Measurements from ENCODE around the gene PARVB.

The PARVB gene

GRCh38 chr22:44030051-44030701 is 6.1 kb downstream of the PARVB start:
- no peak for DNase-seq (ENCODE audit: low spot score in 2 of 2)
- no peak overlapping the region for H3K27ac Mint-ChIP-seq
- H3K4me1 Mint-ChIP-seq: peaks cover 44% of the 10 kb centered on the region
- H3K36me3 Mint-ChIP-seq: peaks cover 11% of the 10 kb centered on the region
- ATAC-seq: no peak
- no peak overlapping the region for H3K4me3 Mint-ChIP-seq
- H3K9me3 Mint-ChIP-seq: no peaks in the 10 kb centered on the region

DNA sequence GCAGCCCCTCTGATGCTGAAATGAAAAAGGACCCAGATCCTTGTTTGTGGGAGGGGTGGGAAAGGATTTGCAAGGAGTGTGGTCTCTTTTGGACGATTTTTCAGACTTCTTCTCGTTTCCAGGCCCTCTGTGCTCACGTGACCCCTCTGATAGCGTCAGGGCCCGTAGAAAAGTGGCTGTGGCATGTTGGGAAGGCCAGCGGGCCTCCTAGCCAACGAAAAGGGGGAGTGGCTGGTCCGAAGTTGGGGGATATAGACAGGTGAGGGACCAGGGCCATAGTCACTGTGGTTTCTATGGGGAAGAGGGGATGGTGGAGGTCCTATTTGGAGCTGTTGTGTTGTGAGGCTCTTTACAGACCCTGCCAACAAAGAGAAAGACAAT is 6.6 kb downstream of the PARVB start:
- Mint-ChIP-seq H3K4me1 (peaks cover 39% of the 10 kb centered on the region), H3K9me3 (no peaks in the 10 kb centered on the region), H3K27ac (no peak overlapping the region), H3K36me3 (peaks cover 11% of the 10 kb centered on the region), H3K4me3 (no peak overlapping the region)
- ATAC-seq (no peak), DNase-seq (ENCODE audit: low spot score in 2 of 2) (no peak)

DNA sequence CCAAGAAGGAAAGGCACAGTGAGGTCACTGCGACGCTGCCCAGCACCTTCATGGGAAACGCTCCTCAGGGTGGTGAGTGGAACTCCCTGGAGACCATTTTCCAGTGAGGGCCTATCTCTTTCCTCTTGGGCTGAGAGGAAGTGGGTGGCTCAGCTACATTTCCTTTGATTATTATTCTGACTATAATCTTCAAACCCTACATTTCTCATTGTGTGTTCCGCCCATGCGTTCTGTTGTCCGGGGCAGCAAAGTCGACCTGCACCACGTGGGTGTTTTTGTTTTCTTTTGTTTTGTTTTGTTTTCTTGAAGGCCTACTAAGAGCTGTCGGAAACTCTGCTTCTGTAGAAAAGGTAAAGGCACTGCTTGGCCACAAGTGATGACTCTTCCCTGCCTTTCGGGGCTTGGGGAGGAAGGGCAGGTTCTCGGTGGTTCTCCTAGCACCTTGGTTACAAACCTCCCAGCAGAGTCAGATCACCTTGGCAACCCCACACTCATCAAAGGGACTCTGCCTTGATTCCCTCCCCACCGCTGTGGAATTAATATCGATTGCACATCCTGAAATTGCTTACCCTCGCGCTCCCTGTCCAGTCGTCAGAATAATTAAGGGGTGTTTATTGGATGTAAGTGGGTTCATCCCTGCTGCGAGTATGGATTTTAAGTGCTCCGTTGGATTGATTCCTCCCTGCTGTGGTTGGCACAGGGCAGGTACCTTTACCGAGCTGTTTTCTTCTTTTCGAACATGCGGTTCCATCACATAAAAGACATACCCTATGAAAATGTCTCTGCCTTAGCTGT is 7.3 kb downstream of the PARVB start:
- H3K4me1 Mint-ChIP-seq: peaks cover 32% of the 10 kb centered on the region
- ATAC-seq: peak; percentile 64
- H3K9me3 Mint-ChIP-seq: no peaks in the 10 kb centered on the region
- DNase-seq (ENCODE audit: low spot score in 2 of 2): no peak
- no peak overlapping the region for H3K27ac Mint-ChIP-seq
- H3K4me3 Mint-ChIP-seq: peak overlapping the region; percentile 2
- peaks cover 10% of the 10 kb centered on the region for H3K36me3 Mint-ChIP-seq

GRCh38 chr22:44032126-44032730 is 8.1 kb downstream of the PARVB start:
- H3K4me1 Mint-ChIP-seq: peaks cover 24% of the 10 kb centered on the region

GRCh38 chr22:44033287-44033686 is 9.2 kb downstream of the PARVB start:
- Mint-ChIP-seq H3K27ac (no peak overlapping the region), H3K4me3 (no peak overlapping the region), H3K36me3 (no peaks in the 10 kb centered on the region), H3K9me3 (no peaks in the 10 kb centered on the region), H3K4me1 (peaks cover 23% of the 10 kb centered on the region)
- DNase-seq (ENCODE audit: low spot score in 2 of 2) (no peak), ATAC-seq (no peak)

More at GRCh38 chr22:44032126-44032730, 8.1 kb downstream of the PARVB start:
- no peak overlapping the region for H3K27ac Mint-ChIP-seq
- ATAC-seq (no peak), DNase-seq (ENCODE audit: low spot score in 2 of 2) (no peak)
- no peaks in the 10 kb centered on the region for H3K9me3 Mint-ChIP-seq
- H3K36me3 Mint-ChIP-seq: peaks cover 1% of the 10 kb centered on the region
- H3K4me3 Mint-ChIP-seq: no peak overlapping the region

GRCh38 chr22:44033694-44034093 is 9.6 kb downstream of the PARVB start:
- no peak for ATAC-seq
- no peak overlapping the region for H3K27ac Mint-ChIP-seq

DNA sequence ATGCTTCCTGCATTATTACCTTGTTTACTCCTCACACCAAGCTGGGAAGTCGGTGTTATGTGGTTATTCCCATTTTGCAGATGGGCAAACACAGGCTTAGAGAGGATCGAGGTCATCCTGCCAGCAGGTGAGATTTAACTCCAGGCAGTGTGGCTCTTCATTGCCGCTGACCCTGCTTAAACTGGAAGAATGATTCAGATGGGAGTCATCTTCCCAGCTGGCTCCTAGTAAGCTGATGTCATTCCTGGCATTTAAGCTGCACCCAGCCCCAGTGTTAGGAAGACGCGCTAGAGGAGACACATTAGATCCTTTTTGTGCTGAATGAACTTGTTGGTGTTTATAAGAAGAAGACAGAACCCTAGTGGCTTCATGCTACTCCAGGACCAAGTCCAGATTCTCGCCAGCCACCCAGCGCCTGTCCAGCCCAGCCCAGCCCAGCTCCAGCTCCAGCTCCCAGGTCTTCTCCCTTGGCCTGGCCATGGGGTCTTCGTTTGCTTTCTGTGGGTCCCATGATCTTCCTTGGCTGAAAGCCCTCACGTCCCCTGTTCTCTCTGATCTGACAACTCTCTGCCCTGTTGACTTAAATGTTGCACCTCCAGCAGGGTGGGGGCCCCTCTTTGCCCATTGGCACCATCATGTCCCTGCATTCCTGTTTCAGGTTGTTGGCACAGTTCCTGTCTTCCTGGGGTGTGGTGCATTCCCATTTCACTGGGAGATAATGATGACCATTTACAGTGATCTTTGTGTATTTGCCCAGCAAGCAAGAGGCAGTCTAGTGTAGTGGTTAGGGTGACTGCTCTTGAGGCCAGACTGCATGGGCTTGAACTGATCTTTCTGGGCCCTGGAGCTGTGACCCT is 13.6 kb downstream of the PARVB start:
- H3K27ac Mint-ChIP-seq: peak overlapping the region; percentile 32
- DNase-seq (ENCODE audit: low spot score in 2 of 2) (no peak), ATAC-seq (no peak)
- H3K4me3 Mint-ChIP-seq: no peak overlapping the region
- peaks cover 11% of the 10 kb centered on the region for H3K4me1 Mint-ChIP-seq
- no peaks in the 10 kb centered on the region for H3K9me3 Mint-ChIP-seq
- peaks cover 6% of the 10 kb centered on the region for H3K36me3 Mint-ChIP-seq

More at GRCh38 chr22:44033694-44034093, 9.6 kb downstream of the PARVB start:
- H3K4me3 Mint-ChIP-seq: no peak overlapping the region
- H3K36me3 Mint-ChIP-seq: no peaks in the 10 kb centered on the region
- peaks cover 19% of the 10 kb centered on the region for H3K4me1 Mint-ChIP-seq
- DNase-seq (ENCODE audit: low spot score in 2 of 2): no peak
- H3K9me3 Mint-ChIP-seq: no peaks in the 10 kb centered on the region

DNA sequence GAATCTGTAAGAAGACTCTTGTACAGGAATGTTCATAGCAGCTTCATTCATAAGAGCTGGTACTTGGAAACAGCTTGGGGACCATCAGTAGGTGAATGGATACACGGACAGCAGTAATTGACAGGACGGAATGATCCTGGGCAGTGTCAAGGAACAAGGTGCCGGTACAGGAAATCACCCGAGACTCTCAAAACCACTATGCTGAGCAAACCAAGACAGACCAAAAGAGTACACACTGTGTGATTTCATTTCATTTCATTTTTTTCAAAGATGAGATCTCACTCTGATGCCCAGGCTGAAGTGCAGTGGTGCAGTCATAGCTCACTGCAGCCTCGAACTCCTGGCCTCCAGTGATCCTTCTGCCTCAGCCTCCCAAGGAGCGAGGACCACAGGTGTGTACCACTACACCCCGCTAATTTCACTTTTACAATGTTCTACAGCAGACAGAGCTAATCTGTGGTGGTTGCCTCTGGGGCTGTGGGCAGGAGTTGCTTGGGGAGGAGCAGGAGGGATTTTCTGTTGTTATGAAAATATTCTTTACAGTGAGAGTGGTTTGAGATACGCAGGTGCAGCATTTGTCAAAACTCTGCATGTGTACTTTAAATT is 15.6 kb downstream of the PARVB start:
- H3K9me3 Mint-ChIP-seq: no peaks in the 10 kb centered on the region
- peak overlapping the region; percentile 83 for H3K27ac Mint-ChIP-seq
- H3K4me3 Mint-ChIP-seq: no peak overlapping the region
- peaks cover 6% of the 10 kb centered on the region for H3K36me3 Mint-ChIP-seq
- ATAC-seq (no peak), DNase-seq (ENCODE audit: low spot score in 2 of 2) (no peak)
- H3K4me1 Mint-ChIP-seq: peaks cover 13% of the 10 kb centered on the region

- DNase-seq (ENCODE audit: low spot score in 2 of 2) (no peak), ATAC-seq (peak; percentile 47)
- peaks cover 38% of the 10 kb centered on the region for H3K4me1 Mint-ChIP-seq
- H3K4me3 Mint-ChIP-seq: no peak overlapping the region
- H3K36me3 Mint-ChIP-seq: peaks cover 13% of the 10 kb centered on the region
- no peak overlapping the region for H3K27ac Mint-ChIP-seq
- H3K9me3 Mint-ChIP-seq: no peaks in the 10 kb centered on the region
Measured at GRCh38 chr22:44042249-44043218, 18.4 kb downstream of the PARVB start.

- Mint-ChIP-seq H3K9me3 (no peaks in the 10 kb centered on the region), H3K27ac (no peak overlapping the region), H3K36me3 (peaks cover 13% of the 10 kb centered on the region), H3K4me3 (no peak overlapping the region), H3K4me1 (peaks cover 38% of the 10 kb centered on the region)
- DNase-seq (ENCODE audit: low spot score in 2 of 2) (no peak), ATAC-seq (no peak)
Measured at GRCh38 chr22:44045145-44045544, 21.0 kb downstream of the PARVB start.

DNA sequence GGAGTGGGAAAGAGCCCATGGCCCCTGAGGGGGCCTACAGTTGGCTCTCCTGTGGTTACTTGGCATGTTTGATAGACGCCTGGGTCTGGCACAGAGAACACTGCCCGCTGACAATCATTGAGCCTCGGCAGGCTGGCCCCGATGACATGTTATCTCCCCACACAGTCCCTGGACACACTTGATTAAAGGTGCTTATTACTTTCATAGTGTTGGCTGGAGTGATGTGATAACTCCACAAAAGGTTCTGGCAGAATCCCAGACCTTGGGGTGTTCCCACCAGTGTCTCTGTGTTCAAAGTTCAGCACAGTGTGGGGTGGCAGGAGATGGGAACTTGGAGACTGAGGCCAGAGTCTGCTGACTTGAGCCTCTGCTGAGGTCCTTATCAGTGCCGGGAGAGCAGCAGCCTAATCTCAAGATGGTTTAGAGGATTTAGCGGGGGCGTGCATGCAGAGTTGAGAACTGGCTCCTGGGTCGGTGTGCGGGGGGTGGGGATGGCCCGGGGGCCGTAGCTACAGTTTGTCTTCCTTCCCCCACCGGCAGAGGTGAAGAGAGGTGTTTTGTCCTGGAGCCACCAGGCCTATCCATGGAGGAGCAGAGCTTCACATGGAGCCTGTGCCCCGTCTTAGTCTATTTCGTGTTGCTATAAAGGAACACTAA is 22.5 kb downstream of the PARVB start:
- H3K27ac Mint-ChIP-seq: no peak overlapping the region
- DNase-seq (ENCODE audit: low spot score in 2 of 2) (no peak), ATAC-seq (no peak)
- H3K4me3 Mint-ChIP-seq: no peak overlapping the region
- peaks cover 13% of the 10 kb centered on the region for H3K36me3 Mint-ChIP-seq
- H3K4me1 Mint-ChIP-seq: peaks cover 45% of the 10 kb centered on the region
- no peaks in the 10 kb centered on the region for H3K9me3 Mint-ChIP-seq

DNA sequence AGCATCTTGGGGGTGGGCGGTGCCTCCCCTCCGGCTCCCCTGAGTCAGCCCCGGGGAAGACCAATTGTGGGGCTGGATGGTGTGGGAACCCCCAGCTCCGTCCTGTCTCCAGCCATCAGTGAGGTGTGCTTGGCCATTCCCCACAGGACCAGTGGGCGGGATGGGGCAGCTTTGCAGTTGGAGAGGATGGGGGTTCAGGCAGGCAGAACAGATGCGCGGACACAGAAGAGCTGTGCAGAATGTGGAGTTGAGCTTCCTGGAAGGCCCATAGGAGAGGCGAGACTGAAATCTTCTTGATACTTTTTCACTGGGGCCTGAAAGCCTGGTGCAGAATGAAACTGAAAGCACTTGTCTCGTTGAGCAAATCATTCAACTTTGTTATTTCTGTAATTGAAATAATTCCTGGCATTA is 23.8 kb downstream of the PARVB start:
- peak overlapping the region; percentile 59 for H3K4me3 Mint-ChIP-seq

GRCh38 chr22:44049486-44050231 is 25.6 kb downstream of the PARVB start:
- H3K9me3 Mint-ChIP-seq: no peaks in the 10 kb centered on the region
- no peak overlapping the region for H3K27ac Mint-ChIP-seq
- H3K36me3 Mint-ChIP-seq: peaks cover 7% of the 10 kb centered on the region
- DNase-seq (ENCODE audit: low spot score in 2 of 2): no peak
- no peak for ATAC-seq
- H3K4me3 Mint-ChIP-seq: no peak overlapping the region
- peaks cover 44% of the 10 kb centered on the region for H3K4me1 Mint-ChIP-seq

More for the DNA sequence above, 23.8 kb downstream of the PARVB start:
- Mint-ChIP-seq H3K9me3 (no peaks in the 10 kb centered on the region), H3K27ac (peak overlapping the region; percentile 81), H3K4me1 (peaks cover 45% of the 10 kb centered on the region), H3K36me3 (peaks cover 7% of the 10 kb centered on the region)
- peak; percentile 62 for ATAC-seq
- peak in 1 of 2 donors; percentile 52 for DNase-seq (ENCODE audit: low spot score in 2 of 2)
